Keratinocyte (primary cell): ENCODE measurements around the gene TMUB2.
A peak's percentile ranks its signal among the peaks of the same experiment; 100 is the strongest.

Experiments used
- CTCF ChIP-seq, 3 experiments: IDR thresholded peaks in 1 of 3; conservative IDR thresholded peaks in 1 of 3; optimal IDR thresholded peaks in 1 of 3; 2 replicates in 2 of 3; 3 replicates in 1 of 3; pipeline versions ENCODE3 to v1.5.1; 2011; ENCODE audit warnings: low read length in 3 of 3, mild to moderate bottlenecking in 3 of 3, moderate library complexity in 2 of 3, control low read depth in 1 of 3, inconsistent platforms in 1 of 3; ENCODE audit not compliant: insufficient read depth in 2 of 3; ENCODE audit errors: extremely low read depth in 1 of 3
- EZH2 ChIP-seq: IDR thresholded peaks from one replicate; pipeline ENCODE4 v1.6.1; 2012; ENCODE audit warnings: inconsistent platforms, mild to moderate bottlenecking, low read length, moderate library complexity

- TF ChIP-seq EZH2 (no peak), CTCF (optimal IDR thresholded peaks at IDR 0.05 in 1 of 3, IDR thresholded peaks at IDR 0.05 in 1 of 3, conservative IDR thresholded peaks at IDR 0.05 in 1 of 3; ENCODE audit: extremely low read depth in 1 of 3, insufficient read depth in 2 of 3, low read length in 3 of 3) (peak in 1 of 3 experiments; percentile 19)
Observed at GRCh38 chr17:44222112-44222869, 35.5 kb downstream of the TMUB2 start.
